Right renal pelvis (tissue), 4 donors: Measurements from ENCODE around the gene ABCG1. TPM values are rescaled to one million over a fixed set of nuclear protein-coding genes. Genes with fewer than 3 reads are reported as not detected.

Experiments used
- DNase-seq, 4 donors: peaks; one replicate each; pipeline ENCODE4 v3.0.0-alpha.2; 2013; ENCODE audit warnings: low read depth in 4 of 4, low spot score in 3 of 4, missing footprints in 1 of 4
- polyA plus RNA-seq, 4 donors: library from polyadenylated mRNA; unstranded; fragments of 120-200 nt; gene quantifications; one replicate each; pipeline ENCODE4 v1.2.1, GENCODE V29; 2013; ENCODE audit not compliant: insufficient read length in 4 of 4

The ABCG1 gene
- polyA plus RNA-seq, 4 donors: 8.5 to 11.5 (median 10.3) TPM

GRCh38 chr21:42265231-42265812 is 46.4 kb downstream of the ABCG1 start:
- no peak for DNase-seq

DNA sequence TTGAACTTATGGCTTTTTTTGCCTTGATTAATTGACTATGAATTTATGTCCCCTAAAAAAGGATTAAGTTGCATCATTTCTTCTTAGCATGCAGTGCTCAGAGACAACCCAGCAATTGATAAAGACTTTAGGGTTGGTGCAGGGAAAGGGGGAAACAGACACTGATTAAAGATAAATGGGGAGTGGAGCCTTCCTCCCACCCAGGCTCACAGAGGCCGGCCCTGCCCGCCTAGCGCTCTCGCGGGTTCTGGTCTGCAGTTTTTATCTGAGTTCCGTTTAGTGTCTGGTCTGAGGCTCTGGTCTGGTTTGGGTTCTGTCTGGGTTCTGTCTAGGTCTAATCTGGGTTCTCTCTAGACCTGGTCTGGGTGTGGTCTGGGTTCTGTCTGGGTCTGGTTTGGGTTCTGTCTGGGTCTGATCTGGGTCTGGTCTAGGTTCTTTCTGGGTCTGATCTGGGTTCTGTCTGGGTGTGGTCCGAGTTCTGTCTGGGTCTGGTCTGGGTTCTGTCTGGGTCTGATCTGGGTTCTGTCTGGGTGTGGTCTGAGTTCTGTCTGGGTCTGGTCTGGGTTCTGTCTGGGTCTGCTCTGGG is 48.1 kb downstream of the ABCG1 start:
- DNase-seq: no peak

- no peak for DNase-seq
Measured at GRCh38 chr21:42269386-42269785, 50.4 kb downstream of the ABCG1 start.

GRCh38 chr21:42271065-42271464 is 52.1 kb downstream of the ABCG1 start:
- DNase-seq: no peak

DNA sequence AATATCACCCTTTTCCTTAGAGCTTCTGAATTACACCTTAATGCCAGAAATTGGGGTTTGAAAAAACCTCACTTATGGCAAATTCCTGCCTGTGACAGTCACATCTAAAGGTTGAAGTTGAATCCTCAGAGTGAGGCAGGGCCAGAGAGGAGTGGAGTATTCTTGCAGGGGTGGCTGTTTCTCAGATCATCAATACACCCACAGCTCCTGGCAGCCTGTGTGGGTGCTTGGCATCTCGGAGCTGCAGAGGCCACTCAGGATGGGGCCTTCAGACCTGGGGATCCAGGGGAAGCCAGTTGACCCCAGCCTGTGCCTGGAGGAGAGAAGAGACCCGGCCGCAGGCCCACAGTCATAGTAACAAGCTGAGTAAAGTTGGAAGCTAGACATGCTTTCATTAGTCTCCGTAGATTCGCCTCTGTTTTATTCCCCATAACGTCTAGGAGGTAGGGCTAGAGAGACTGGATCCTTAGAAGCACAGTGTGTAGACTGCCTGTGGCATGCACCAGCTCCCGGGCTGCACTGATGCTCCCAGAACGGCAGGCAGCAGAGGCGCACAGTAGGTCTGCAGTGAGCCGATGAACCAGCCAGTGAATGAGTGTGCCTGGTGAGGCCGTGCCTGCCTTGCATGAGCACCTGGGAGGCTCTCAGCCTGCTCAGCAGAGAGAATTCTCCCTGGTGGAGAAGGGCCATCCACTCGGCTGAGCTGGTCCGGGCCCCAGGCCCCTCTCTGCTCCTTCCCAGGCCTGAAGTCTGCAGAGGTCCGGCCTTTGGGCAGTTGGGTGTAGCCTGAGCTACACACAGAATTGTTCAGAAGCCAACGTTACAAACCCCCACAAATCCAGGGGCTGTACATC is 53.4 kb downstream of the ABCG1 start:
- no peak for DNase-seq

DNA sequence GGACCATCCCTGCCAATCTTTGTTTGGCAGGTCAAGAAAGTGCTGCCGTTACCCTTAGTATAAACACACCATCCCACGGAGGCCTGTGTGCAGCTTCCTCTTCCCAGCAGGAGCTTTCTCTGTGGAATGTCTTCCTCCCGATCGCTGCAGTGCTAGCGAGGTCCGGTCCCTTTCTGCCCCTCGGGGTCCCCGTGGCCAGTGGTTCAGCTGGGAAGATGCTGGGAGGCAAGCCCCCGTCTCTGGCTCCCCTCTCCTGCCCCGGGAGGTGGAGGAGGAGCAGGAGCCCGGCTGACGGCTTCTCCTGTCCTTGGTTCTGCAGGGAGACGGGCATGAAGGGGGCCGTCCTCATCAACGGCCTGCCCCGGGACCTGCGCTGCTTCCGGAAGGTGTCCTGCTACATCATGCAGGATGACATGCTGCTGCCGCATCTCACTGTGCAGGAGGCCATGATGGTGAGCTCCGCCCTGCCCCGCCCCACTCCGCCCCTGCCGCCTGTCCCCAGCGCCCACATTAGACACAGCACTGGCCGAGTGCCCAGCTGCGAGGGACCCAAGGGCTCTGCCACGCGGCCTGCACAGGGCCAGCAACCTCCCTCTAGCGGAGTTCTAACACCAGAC is 54.2 kb downstream of the ABCG1 start:
- DNase-seq: no peak

DNA sequence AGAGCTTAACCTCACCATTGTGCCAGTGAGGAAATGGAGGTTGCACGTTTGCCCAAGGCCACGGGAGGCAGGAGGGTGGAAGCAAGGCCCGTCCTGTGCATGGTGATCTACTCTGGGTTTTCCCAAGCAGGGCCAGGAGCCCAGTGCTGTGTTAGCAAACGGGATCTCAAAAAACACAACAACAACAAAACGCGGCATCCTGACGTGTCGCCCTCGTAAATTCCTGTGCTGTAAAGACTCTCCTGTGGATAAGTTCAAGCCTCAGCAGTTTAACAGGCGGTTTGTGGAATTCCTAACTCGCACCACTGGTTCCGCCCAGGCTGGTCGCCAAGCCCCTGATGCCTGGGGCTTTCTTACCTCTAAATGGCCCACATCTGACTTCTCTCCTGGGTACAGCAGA is 57.1 kb downstream of the ABCG1 start:
- no peak for DNase-seq

DNA sequence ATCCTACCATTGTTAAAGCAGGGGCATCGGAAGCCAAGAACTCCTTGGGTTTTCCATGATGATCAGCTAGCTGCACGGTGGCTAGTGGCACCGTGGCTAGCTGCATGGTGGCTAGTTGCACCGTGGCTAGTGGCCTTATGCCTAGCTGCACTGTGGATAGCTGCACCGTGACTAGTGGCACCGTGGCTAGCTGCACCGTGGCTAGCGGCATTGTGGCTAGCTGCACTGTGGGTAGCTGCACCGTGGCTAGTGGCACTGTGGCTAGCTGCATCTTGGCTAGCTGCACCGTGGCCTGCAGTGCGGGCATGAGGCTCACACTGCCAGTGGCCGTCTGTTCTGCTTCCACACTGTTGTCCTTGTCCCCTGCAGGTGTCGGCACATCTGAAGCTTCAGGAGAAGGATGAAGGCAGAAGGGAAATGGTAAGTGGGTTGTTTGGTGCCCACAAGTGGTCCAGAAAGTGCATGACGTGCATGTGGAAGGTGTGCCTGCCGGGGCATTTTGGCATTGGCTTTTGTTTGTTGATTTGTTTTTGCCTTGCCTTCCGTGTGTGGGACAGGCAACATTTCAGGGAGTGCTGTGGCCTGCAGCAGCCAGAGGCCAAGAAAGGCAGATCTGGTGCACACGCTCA is 57.7 kb downstream of the ABCG1 start:
- no peak for DNase-seq

DNA sequence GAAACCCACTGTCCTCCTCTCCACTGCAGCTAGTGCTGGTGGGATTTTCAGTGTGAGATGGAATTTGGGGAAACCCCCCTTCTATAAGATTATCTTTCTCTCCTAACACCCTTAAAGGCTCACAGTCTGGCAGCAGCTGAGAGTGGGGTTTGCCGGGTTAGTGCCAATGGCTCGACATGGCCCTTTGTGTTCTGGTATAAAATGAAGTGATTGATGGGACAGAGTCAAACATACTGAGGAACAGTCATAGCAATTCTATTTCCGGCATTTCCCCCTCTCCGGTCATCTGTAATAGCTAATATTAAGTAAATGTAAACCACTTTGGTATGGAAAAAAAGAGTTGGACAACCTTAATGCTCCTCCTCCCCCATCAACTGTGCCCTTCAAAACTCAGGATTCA is 58.7 kb downstream of the ABCG1 start:
- DNase-seq: no peak

- DNase-seq: no peak
Measured at GRCh38 chr21:42278451-42279149, 59.7 kb downstream of the ABCG1 start.

DNA sequence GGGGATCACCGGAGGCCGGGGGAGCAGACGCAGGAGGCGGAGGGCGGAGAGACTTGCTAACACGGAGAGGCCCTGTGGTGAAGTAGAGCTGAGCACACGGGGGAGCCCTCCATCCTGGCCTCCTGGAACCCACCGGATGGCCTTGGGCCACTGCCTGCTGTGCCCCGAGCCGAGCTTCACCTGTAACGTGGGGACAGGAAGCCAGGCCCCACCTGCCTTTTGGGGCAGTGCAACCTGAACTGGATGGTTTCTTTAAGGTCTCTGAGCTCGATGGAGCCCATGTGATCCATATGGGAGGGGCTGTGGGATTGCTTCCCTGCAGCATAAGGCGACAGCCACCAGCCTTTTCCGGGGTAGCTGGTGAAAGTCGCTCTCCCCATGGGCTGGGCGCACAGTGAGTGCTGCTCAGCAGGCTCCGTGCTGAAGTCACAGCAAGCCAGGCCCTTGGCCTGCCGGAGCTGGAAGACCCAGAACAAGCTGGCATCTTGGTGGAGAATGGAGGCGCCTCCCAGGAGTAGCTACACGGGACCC is 60.5 kb downstream of the ABCG1 start:
- DNase-seq: no peak

DNA sequence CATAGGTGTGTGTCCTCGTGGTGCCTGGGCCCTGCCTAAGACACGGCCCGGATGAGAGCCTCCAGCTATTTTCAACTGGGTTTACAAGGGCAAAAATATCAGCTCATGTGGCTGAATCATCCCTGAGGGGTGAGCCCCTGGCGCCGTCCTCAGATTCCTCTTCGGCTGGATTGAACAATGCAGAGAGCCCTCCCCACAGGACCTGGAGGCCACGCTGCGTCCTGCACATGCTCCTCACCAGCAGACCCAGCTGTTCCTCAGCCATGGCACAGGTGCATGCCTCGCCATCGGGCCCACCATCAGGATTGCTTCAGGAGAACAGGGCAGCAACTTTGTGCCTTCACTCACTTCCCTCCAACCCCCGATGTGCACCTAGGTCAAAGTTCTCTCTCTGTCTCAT is 60.9 kb downstream of the ABCG1 start:
- no peak for DNase-seq

GRCh38 chr21:42280356-42281180 is 61.6 kb downstream of the ABCG1 start:
- no peak for DNase-seq

DNA sequence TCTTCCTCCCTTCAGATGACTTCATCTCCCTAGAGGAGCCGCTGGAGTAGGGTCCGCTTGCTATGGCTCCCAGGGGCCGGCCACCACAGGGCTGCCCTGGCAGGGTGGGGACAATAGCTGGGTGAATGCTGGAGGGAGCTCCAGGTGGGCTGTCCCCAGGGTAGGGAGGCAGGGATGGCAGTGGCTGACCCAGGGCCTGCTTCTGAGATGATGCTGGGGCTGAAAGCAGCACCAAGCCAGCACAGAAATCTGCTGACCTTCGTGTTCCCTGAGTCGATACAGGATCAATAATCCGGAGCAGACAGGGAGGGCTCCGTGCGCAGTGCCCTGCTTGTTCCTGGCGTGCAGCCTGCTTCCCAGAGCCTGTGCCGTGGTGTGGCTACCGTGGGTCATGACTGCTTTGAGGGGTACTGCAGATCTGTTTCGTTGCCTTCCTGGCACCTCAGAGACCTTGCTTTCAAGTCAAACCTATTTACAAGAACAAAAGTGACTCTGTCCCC is 62.3 kb downstream of the ABCG1 start:
- DNase-seq: no peak

DNA sequence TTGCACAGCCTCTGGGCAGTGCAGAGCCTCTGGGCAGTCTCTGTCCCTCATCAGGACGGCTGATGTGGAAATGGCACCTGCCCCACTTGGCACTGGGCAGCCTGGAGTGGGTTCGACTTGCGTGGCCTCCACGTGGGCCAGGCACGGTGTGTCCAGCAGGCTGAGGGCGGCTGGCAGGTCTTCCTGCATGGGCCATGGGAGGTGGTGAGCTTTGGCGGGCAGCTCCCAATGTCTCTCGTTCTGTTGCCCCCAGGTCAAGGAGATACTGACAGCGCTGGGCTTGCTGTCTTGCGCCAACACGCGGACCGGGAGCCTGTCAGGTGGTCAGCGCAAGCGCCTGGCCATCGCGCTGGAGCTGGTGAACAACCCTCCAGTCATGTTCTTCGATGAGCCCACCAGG is 63.1 kb downstream of the ABCG1 start:
- no peak for DNase-seq

DNA sequence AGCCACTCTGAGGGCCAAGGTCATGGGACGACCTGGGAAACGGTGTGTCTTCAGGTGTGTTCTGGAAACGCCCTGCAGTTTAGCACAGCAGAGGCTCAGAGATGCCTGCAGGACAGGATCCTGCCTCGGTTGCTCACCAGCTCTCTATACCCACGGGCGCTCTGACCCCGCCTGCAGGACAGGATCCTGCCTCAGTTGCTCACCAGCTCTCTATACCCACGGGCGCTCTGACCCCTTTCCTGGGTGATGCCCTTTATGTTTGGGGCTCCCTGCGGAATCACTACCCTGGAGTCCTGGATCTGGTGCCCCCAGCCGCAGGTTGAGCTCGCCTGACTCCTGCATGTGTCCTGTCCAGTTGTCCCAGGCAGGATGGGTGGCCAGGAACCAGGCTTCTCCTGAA is 63.8 kb downstream of the ABCG1 start:
- no peak for DNase-seq

GRCh38 chr21:42285569-42286245 is 66.8 kb downstream of the ABCG1 start:
- DNase-seq: no peak

GRCh38 chr21:42286416-42286815 is 67.5 kb downstream of the ABCG1 start:
- no peak for DNase-seq
